DND-41 (cell line): Measurements from ENCODE around the gene TRIM3.

Experiments
- EZH2 ChIP-seq: IDR thresholded peaks from 3 replicates; pipeline ENCODE4 v1.6.1; 2012; ENCODE audit warnings: borderline replicate concordance, low read depth, mild to moderate bottlenecking, moderate library complexity, low read length, inconsistent platforms; ENCODE audit not compliant: severe bottlenecking
- TF ChIP-seq, protein P1 (sequence below): IDR thresholded peaks from 2 replicates; pipeline ENCODE4 v1.5.1; 2012; ENCODE audit warnings: borderline replicate concordance, low read length, moderate library complexity, mild to moderate bottlenecking; ENCODE audit not compliant: poor library complexity, severe bottlenecking; ENCODE audit errors: extremely low read depth

DNA sequence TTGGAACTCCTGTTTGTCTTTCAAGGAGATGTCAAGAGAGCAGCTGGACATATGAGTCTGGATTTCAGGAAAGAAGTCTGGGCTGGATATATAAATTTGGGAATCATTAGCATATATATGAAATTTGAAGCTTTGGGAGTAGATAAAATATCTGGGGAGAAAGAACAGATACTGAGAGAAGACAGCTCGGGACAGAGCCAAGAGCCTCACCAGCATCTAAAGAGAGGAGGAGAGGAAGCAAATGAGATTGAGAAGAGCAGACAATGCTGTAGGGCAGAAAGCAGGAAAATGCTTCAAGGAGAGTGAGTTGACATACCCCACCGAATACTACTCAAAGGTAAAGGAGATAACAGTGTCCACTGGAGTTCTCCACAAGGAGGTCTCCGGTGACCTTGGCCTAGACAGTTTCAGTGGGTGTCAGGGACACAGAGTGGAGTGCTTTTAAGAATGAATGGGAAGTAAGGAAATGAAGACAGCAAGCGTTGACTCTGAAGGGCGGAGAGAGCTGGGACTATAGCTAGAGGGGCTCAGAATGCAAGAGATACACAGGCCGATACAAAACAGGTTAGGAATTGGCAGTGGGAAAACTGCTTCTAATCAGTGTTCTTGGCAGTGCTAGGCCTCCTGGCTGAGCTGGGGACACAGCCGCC is 55.7 kb downstream of the TRIM3 start:
- no peak for TF ChIP-seq EZH2
- TF ChIP-seq, protein P1, sequence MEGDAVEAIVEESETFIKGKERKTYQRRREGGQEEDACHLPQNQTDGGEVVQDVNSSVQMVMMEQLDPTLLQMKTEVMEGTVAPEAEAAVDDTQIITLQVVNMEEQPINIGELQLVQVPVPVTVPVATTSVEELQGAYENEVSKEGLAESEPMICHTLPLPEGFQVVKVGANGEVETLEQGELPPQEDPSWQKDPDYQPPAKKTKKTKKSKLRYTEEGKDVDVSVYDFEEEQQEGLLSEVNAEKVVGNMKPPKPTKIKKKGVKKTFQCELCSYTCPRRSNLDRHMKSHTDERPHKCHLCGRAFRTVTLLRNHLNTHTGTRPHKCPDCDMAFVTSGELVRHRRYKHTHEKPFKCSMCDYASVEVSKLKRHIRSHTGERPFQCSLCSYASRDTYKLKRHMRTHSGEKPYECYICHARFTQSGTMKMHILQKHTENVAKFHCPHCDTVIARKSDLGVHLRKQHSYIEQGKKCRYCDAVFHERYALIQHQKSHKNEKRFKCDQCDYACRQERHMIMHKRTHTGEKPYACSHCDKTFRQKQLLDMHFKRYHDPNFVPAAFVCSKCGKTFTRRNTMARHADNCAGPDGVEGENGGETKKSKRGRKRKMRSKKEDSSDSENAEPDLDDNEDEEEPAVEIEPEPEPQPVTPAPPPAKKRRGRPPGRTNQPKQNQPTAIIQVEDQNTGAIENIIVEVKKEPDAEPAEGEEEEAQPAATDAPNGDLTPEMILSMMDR = no peak
